ENCODE results near the gene PATJ.

- TF ChIP-seq CTCF (conservative IDR thresholded peaks at IDR 0.05; ENCODE audit: low read length) (no peak), EZH2phosphoT487 (IDR thresholded peaks at IDR 0.05; ENCODE audit: borderline replicate concordance) (no peak)
These were observed 316.7 kb downstream of the PATJ start for GRCh38 chr1:62058956-62059355.

Data from Loucy (cell line).